Measurements from ENCODE around the gene KCNIP1.

KCNIP1 gene

DNA sequence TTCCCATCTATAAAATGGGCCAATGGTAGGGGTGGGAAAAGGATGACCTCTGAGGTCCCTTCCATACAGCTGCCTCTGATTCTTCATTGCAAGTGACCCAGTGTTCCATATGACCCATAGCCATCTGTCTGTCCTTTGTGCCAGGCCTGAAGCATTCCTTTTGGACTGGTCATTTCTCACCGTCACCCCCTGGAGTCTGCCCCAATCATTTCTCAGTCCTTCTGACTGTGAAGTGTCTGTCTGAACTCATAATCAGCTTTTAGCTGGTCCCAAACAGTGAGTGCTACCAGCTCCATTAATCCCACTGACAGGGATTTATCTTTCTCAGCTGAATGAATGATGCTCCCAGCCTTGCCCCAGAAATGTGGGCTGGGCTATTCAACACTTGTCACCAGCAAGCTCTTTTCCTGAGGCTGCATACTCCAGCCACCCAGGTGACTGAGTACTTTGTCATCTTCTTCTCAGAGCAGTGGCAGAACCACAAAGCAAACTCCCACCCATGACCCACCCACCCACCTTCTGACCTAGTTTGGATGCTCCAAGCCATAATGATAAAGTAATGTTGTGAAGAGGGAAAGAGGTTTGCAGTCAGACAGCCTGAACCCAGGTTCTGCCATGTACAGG lies 37.4 kb downstream of the KCNIP1 start:
- no peaks in the 10 kb centered on the region for H3K4me1 ChIP-seq (ENCODE audit: insufficient read depth, low read length, severe bottlenecking)
- H4K20me1 ChIP-seq (ENCODE audit: insufficient read depth, low read length), result no peaks in the 10 kb centered on the region
- H3K79me2 ChIP-seq (ENCODE audit: insufficient read depth, low read length), result no peaks in the 10 kb centered on the region
- no peak overlapping the region for H2AFZ ChIP-seq (ENCODE audit: low read length)
- no peaks in the 10 kb centered on the region for H3K9me2 ChIP-seq (ENCODE audit: low read depth, low read length)
- H3K27me3 ChIP-seq (ENCODE audit: insufficient read depth, low read length), result no peaks in the 10 kb centered on the region; the same call in 1 of the 2 replicates
- no peaks in the 10 kb centered on the region for H3K36me3 ChIP-seq (ENCODE audit: insufficient read depth, low read length)
- H3K9ac ChIP-seq (ENCODE audit: low read length), result no peak overlapping the region
- no peak overlapping the region for H3K4me3 ChIP-seq (ENCODE audit: low read depth, low read length, poor library complexity, severe bottlenecking)
- TF ChIP-seq, protein P1, sequence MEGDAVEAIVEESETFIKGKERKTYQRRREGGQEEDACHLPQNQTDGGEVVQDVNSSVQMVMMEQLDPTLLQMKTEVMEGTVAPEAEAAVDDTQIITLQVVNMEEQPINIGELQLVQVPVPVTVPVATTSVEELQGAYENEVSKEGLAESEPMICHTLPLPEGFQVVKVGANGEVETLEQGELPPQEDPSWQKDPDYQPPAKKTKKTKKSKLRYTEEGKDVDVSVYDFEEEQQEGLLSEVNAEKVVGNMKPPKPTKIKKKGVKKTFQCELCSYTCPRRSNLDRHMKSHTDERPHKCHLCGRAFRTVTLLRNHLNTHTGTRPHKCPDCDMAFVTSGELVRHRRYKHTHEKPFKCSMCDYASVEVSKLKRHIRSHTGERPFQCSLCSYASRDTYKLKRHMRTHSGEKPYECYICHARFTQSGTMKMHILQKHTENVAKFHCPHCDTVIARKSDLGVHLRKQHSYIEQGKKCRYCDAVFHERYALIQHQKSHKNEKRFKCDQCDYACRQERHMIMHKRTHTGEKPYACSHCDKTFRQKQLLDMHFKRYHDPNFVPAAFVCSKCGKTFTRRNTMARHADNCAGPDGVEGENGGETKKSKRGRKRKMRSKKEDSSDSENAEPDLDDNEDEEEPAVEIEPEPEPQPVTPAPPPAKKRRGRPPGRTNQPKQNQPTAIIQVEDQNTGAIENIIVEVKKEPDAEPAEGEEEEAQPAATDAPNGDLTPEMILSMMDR (IDR thresholded peaks at IDR 0.05; ENCODE audit: low read length), result no peak
- TF ChIP-seq EZH2 (IDR thresholded peaks at IDR 0.05; ENCODE audit: borderline replicate concordance, low read length), result no peak
- no peak overlapping the region for H3K4me2 ChIP-seq (ENCODE audit: low read length)
- H3F3A ChIP-seq (ENCODE audit: insufficient read depth, low read length), result no peaks in the 10 kb centered on the region
- no peak overlapping the region for H3K27ac ChIP-seq (ENCODE audit: low read depth, low read length, poor library complexity, severe bottlenecking)
- H3K9me3 ChIP-seq (ENCODE audit: low read length), result no peaks in the 10 kb centered on the region

DNA sequence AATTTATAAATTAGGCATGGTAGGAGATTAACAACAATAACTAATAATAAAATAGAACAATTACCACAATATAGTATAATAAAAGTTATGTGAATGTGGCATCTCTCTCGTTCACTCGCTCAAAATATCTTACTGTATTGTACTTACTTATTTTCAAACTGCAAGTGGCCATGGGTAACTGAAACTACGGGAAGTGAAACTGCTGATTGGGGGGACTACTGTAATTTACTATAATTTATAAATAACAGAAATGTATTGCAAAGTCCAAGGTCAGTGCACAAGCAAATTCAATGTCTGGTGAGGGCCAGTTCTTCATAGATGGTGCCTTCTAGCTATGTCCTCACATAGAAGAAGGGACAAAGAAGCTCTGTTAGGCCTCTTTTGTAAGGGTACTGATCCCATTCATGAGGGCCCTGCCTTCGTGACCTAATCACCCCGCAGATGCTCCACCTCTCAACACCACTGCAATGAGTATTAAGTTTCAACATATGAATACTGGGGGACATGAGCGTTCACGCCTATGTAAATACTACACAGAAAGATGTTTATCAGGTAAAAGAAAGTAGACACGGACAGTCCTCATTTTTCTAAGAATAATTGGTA lies 39.0 kb downstream of the KCNIP1 start:
- Histone ChIP-seq H4K20me1 (ENCODE audit: insufficient read depth, low read length) (no peaks in the 10 kb centered on the region), H3K9me3 (ENCODE audit: low read length) (no peaks in the 10 kb centered on the region), H3K79me2 (ENCODE audit: insufficient read depth, low read length) (no peaks in the 10 kb centered on the region), H3K9ac (ENCODE audit: low read length) (no peak overlapping the region), H3K36me3 (ENCODE audit: insufficient read depth, low read length) (no peaks in the 10 kb centered on the region), H3K27ac (ENCODE audit: low read depth, low read length, poor library complexity, severe bottlenecking) (no peak overlapping the region), H3K9me2 (ENCODE audit: low read depth, low read length) (no peaks in the 10 kb centered on the region), H3F3A (ENCODE audit: insufficient read depth, low read length) (no peaks in the 10 kb centered on the region), H2AFZ (ENCODE audit: low read length) (no peak overlapping the region), H3K4me3 (ENCODE audit: low read depth, low read length, poor library complexity, severe bottlenecking) (no peak overlapping the region), H3K27me3 (ENCODE audit: insufficient read depth, low read length) (no peaks in the 10 kb centered on the region; the same call in 1 of the 2 replicates), H3K4me1 (ENCODE audit: insufficient read depth, low read length, severe bottlenecking) (no peaks in the 10 kb centered on the region), H3K4me2 (ENCODE audit: low read length) (no peak overlapping the region)
- TF ChIP-seq, protein P1 (IDR thresholded peaks at IDR 0.05; ENCODE audit: low read length), result no peak
- no peak for TF ChIP-seq EZH2 (IDR thresholded peaks at IDR 0.05; ENCODE audit: borderline replicate concordance, low read length)

DNA sequence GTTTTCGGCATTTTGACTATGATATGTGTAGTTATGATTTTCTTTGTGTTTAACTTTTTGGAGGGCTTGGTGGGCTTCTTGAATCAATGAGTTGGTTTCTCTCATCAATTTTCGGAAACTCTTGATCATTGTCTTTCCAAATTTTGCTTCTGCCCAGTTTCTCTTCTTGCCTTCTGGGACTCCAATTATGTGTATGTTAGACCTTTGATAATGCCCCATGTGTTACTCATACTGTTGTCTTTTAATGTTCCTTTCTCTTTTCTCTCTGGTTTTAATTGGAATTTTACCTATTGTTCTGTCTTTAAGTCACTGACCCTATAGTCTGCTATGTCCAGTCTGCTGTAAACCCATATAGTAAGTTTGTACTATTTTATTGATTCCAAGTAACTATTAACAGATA lies 41.5 kb downstream of the KCNIP1 start:
- H3K4me3 ChIP-seq (ENCODE audit: low read depth, low read length, poor library complexity, severe bottlenecking), result no peak overlapping the region

More for the DNA sequence above, 41.5 kb downstream of the KCNIP1 start:
- no peak for TF ChIP-seq EZH2 (IDR thresholded peaks at IDR 0.05; ENCODE audit: borderline replicate concordance, low read length)
- TF ChIP-seq, protein P1 (IDR thresholded peaks at IDR 0.05; ENCODE audit: low read length), result no peak
- H3K4me2 ChIP-seq (ENCODE audit: low read length), result no peak overlapping the region
- no peaks in the 10 kb centered on the region for H3K9me3 ChIP-seq (ENCODE audit: low read length)
- H3K4me1 ChIP-seq (ENCODE audit: insufficient read depth, low read length, severe bottlenecking), result no peaks in the 10 kb centered on the region
- no peaks in the 10 kb centered on the region; the same call in 1 of the 2 replicates for H3K27me3 ChIP-seq (ENCODE audit: insufficient read depth, low read length)
- H3K27ac ChIP-seq (ENCODE audit: low read depth, low read length, poor library complexity, severe bottlenecking), result no peak overlapping the region
- H3F3A ChIP-seq (ENCODE audit: insufficient read depth, low read length), result no peaks in the 10 kb centered on the region
- H4K20me1 ChIP-seq (ENCODE audit: insufficient read depth, low read length), result no peaks in the 10 kb centered on the region
- H3K9ac ChIP-seq (ENCODE audit: low read length), result no peak overlapping the region
- H3K9me2 ChIP-seq (ENCODE audit: low read depth, low read length), result no peaks in the 10 kb centered on the region
- H3K36me3 ChIP-seq (ENCODE audit: insufficient read depth, low read length), result no peaks in the 10 kb centered on the region
- no peaks in the 10 kb centered on the region for H3K79me2 ChIP-seq (ENCODE audit: insufficient read depth, low read length)
- H2AFZ ChIP-seq (ENCODE audit: low read length), result no peak overlapping the region
